Spleen (tissue), 7 donors: ENCODE results near the gene CST9L.

Source experiments
- POLR2AphosphoS5 ChIP-seq, 3 donors: sonication (generic); formaldehyde crosslinking; IDR thresholded peaks; one replicate each; pipeline ENCODE4 v1.5.1; 2017; ENCODE audit warnings: antibody characterized with exemption in 3 of 3
- TF ChIP-seq, protein P1 (sequence below), 11 experiments: fragments of 200-600 bp in 7 of 11; fragments of 450-650 bp in 4 of 11; sonication (generic) in 4 of 11; IDR thresholded peaks in 8 of 11; conservative IDR thresholded peaks in 3 of 11; 1 replicate in 7 of 11; 2 replicates in 4 of 11; pipeline versions ENCODE4 v1.4.0 to v1.8.0; 2016 to 2021; ENCODE audit warnings: antibody characterized with exemption in 11 of 11, inconsistent platforms in 4 of 11, mild to moderate bottlenecking in 1 of 11
- donor health status: DM: no; HTN: no; CAD: no; lungs with moderate emphysema.
- donor health status: DM: no; HTN: no; CAD: no.
- donor health status: DM: no; HTN: no; CAD: no.

DNA sequence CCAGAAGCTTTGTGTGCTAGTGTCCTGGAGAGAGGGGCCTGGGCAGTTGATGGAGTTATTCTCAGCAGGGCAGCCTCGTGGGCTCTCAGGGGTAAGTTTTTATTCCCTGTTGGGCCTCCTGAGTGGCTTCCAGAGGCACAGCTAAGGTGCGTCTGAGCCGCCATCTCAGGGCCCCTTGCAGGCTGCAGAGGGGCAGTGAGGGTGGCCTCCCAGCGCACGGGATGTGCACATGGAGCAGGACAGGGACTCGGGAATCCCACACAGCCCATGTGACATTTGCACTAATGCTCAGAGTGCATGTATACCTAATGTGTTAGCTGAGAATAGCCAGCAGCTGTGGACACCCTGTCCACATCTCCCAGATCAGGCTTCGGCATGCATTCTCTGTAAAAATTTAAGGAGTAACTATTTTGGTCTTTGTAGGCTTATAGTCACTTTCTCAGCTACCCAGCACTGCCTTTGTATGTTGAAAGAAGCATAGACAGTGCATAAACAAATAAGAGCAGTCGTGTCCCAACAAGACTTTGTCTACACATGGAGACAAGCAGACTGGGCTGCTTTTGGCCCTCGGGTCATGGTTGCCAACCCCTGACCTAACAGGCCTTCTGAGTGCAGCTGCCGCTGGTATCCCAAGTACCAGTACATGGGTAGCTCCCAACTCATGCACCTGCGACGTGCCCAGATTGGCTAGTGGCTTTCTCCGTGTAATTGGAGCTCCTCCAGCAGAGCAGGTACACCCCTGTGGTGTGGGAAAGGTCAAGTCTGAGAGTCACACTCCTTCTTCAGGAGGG is 18.6 kb upstream of the CST9L start:
- no peak for TF ChIP-seq POLR2AphosphoS5 (IDR thresholded peaks at IDR 0.05)
- TF ChIP-seq, protein P1, sequence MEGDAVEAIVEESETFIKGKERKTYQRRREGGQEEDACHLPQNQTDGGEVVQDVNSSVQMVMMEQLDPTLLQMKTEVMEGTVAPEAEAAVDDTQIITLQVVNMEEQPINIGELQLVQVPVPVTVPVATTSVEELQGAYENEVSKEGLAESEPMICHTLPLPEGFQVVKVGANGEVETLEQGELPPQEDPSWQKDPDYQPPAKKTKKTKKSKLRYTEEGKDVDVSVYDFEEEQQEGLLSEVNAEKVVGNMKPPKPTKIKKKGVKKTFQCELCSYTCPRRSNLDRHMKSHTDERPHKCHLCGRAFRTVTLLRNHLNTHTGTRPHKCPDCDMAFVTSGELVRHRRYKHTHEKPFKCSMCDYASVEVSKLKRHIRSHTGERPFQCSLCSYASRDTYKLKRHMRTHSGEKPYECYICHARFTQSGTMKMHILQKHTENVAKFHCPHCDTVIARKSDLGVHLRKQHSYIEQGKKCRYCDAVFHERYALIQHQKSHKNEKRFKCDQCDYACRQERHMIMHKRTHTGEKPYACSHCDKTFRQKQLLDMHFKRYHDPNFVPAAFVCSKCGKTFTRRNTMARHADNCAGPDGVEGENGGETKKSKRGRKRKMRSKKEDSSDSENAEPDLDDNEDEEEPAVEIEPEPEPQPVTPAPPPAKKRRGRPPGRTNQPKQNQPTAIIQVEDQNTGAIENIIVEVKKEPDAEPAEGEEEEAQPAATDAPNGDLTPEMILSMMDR (IDR thresholded peaks at IDR 0.05 in 8 of 11, conservative IDR thresholded peaks at IDR 0.05 in 3 of 11), result no peak
